ENCODE measurements around the gene U2SURP. TPM values are rescaled to one million over a fixed set of nuclear protein-coding genes. Genes with fewer than 3 reads are reported as not detected.
A peak's percentile ranks its signal among the peaks of the same experiment; 100 is the strongest.
"Not testable (repeated sequence)": the region's sequence is repeated elsewhere in the genome, so short reads cannot be mapped to it uniquely, and the experiment has no call there.

Gene U2SURP
- total RNA-seq, 2 donors from 2014 or later, result 59.4 to 70.2 TPM

GRCh38 chr3:142987707-142988106 lies 13.7 kb upstream of the U2SURP start:
- H3K4me1 ChIP-seq, result no peaks in the 10 kb centered on the region
- no peak for DNase-seq
- H3K4me3 ChIP-seq, result no peak overlapping the region
- H3K27ac ChIP-seq, result no peak overlapping the region
- H3K27me3 ChIP-seq, result no peaks in the 10 kb centered on the region
- H3K9me3 ChIP-seq, result no peaks in the 10 kb centered on the region
- no peak overlapping the region for H3K9ac ChIP-seq (ENCODE audit: low read depth in 2 of 2, low read length in 2 of 2)
- intact Hi-C loops (cut with DNase I), result loop anchor here (5.0 to 10.0 kb wide), 2 partner anchors 53 to 145 kb away; no protein-coding TSS in a partner anchor
- TF ChIP-seq, protein P1, sequence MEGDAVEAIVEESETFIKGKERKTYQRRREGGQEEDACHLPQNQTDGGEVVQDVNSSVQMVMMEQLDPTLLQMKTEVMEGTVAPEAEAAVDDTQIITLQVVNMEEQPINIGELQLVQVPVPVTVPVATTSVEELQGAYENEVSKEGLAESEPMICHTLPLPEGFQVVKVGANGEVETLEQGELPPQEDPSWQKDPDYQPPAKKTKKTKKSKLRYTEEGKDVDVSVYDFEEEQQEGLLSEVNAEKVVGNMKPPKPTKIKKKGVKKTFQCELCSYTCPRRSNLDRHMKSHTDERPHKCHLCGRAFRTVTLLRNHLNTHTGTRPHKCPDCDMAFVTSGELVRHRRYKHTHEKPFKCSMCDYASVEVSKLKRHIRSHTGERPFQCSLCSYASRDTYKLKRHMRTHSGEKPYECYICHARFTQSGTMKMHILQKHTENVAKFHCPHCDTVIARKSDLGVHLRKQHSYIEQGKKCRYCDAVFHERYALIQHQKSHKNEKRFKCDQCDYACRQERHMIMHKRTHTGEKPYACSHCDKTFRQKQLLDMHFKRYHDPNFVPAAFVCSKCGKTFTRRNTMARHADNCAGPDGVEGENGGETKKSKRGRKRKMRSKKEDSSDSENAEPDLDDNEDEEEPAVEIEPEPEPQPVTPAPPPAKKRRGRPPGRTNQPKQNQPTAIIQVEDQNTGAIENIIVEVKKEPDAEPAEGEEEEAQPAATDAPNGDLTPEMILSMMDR (IDR thresholded peaks at IDR 0.05), result no peak
- no peaks in the 10 kb centered on the region for H3K36me3 ChIP-seq

- not testable (repeated sequence) for H3K4me1 ChIP-seq; H3K9me3 ChIP-seq; DNase-seq; H3K27ac ChIP-seq; H3K36me3 ChIP-seq; H3K27me3 ChIP-seq; H3K9ac ChIP-seq (ENCODE audit: low read depth in 2 of 2, low read length in 2 of 2); H3K4me3 ChIP-seq
- intact Hi-C loops (cut with DNase I), result loop anchor here (5.0 to 10.0 kb wide), 2 partner anchors 53 to 146 kb away; no protein-coding TSS in a partner anchor
These were observed 13.1 kb upstream of the U2SURP start for GRCh38 chr3:142988221-142988620.

- intact Hi-C loops (cut with DNase I), result loop anchor here (5.0 to 10.0 kb wide), 2 partner anchors 54 to 147 kb away; no protein-coding TSS in a partner anchor
- not testable (repeated sequence) for H3K27me3 ChIP-seq, H3K36me3 ChIP-seq
These were observed 12.5 kb upstream of the U2SURP start for GRCh38 chr3:142988826-142989225.

GRCh38 chr3:142990721-142991120 lies 10.6 kb upstream of the U2SURP start:
- H3K36me3 ChIP-seq, result no peaks in the 10 kb centered on the region
- intact Hi-C loops (cut with DNase I), result loop anchor here (5.0 kb wide), 2 partner anchors 158 to 403 kb away; no protein-coding TSS in a partner anchor
- H3K9me3 ChIP-seq, result no peaks in the 10 kb centered on the region
- H3K4me3 ChIP-seq, result no peak overlapping the region
- H3K27me3 ChIP-seq, result no peaks in the 10 kb centered on the region
- no peaks in the 10 kb centered on the region for H3K4me1 ChIP-seq
- no peak overlapping the region for H3K27ac ChIP-seq
- no peak for DNase-seq
- TF ChIP-seq, protein P1 (IDR thresholded peaks at IDR 0.05), result no peak
- H3K9ac ChIP-seq (ENCODE audit: low read depth in 2 of 2, low read length in 2 of 2), result no peak overlapping the region

More at GRCh38 chr3:142988826-142989225, 12.5 kb upstream of the U2SURP start:
- H3K4me1 ChIP-seq; H3K9ac ChIP-seq (ENCODE audit: low read depth in 2 of 2, low read length in 2 of 2); H3K4me3 ChIP-seq; H3K27ac ChIP-seq; DNase-seq; H3K9me3 ChIP-seq: not testable (repeated sequence)

- Histone ChIP-seq H3K9ac (ENCODE audit: low read depth in 2 of 2, low read length in 2 of 2) (no peak overlapping the region), H3K36me3 (no peaks in the 10 kb centered on the region), H3K4me1 (no peaks in the 10 kb centered on the region), H3K9me3 (no peaks in the 10 kb centered on the region), H3K27me3 (no peaks in the 10 kb centered on the region), H3K27ac (no peak overlapping the region), H3K4me3 (no peak overlapping the region)
- TF ChIP-seq, protein P1 (IDR thresholded peaks at IDR 0.05), result no peak
- intact Hi-C loops (cut with DNase I), result loop anchor here (5.0 kb wide), 2 partner anchors 160 to 405 kb away; no protein-coding TSS in a partner anchor
- no peak for DNase-seq
These were observed 9.0 kb upstream of the U2SURP start for GRCh38 chr3:142992323-142992722.

DNA sequence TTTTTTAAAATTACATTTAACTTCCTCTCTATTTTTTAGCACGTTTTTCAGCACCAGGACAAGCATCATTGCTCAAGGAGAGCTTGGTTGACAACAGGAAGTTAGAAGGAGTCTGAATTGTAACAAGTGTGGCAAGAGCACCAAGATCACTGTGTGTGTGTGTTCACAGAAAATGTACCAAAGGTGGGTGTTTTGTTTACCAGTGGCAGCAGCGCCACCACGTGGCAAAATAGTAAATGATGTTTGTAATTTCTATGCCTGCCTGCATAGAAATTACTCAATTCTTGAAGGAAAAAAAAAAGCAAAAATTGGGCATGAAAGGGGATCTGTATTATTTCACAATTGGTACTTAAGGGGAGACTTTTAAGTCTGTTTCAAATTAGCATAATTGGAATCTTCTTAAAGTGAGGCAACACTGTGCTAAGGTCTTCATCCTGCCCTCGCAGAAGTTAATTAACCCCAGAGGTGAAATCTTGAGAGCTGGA lies 7.4 kb upstream of the U2SURP start:
- intact Hi-C loops (cut with DNase I), result loop anchor here (5.0 kb wide), 2 partner anchors 162 to 407 kb away; no protein-coding TSS in a partner anchor
- no peak overlapping the region for H3K4me3 ChIP-seq
- no peak overlapping the region for H3K27ac ChIP-seq
- H3K4me1 ChIP-seq, result no peaks in the 10 kb centered on the region
- H3K9me3 ChIP-seq, result no peaks in the 10 kb centered on the region
- no peaks in the 10 kb centered on the region for H3K36me3 ChIP-seq
- DNase-seq, result peak; percentile 51
- TF ChIP-seq, protein P1 (IDR thresholded peaks at IDR 0.05), result peak; percentile 71
- H3K27me3 ChIP-seq, result no peaks in the 10 kb centered on the region
- H3K9ac ChIP-seq (ENCODE audit: low read depth in 2 of 2, low read length in 2 of 2), result no peak overlapping the region
